ENCODE data around the gene SPRY4. TPM values are rescaled to one million over a fixed set of nuclear protein-coding genes. Genes with fewer than 3 reads are reported as not detected.

The SPRY4 gene
- total RNA-seq, 1 experiment from 2014 or later, result 140 TPM

DNA sequence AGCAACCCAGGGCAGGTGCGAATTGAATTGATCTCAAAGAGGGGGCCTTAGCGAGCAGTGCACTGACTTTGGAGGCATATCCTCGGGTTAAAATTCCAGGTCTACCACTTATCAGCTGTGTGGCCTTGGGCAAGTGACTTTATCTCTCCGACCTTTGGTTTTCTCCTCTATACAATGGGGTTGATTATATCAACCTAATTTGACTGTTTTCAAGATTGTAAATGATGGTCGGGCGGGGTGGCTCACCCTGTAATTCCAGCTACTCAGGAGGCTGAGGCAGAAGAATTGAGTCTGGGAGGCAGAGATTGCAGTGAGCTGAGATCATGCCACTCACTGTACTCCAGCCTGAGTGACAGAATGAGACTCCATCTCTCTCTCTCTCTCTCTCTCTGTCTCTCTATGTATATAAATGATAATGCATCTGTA lies 18.7 kb downstream of the SPRY4 start:
- peak overlapping the region; percentile 75 for H3K27ac Mint-ChIP-seq
- H3K27me3 Mint-ChIP-seq (ENCODE audit: low read depth), result no peaks in the 10 kb centered on the region
- peaks cover 65% of the 10 kb centered on the region for H3K4me1 Mint-ChIP-seq
- H3K36me3 Mint-ChIP-seq, result peaks cover 26% of the 10 kb centered on the region
- no peaks in the 10 kb centered on the region for H3K9me3 Mint-ChIP-seq
- ChIA-PET POLR2A (interaction anchor here (0.6 to 0.7 kb wide), 3 partner anchors 85 to 475 kb away, joined by 3 to 8 read pairs (median 4); no protein-coding TSS in a partner anchor), CTCF (interaction anchor here (0.7 to 1.4 kb wide), 3 partner anchors 12 to 19 kb away, joined by 4 to 11 read pairs (median 5); partner anchors contain the start of gene SPRY4)
- TF ChIP-seq, protein P1, sequence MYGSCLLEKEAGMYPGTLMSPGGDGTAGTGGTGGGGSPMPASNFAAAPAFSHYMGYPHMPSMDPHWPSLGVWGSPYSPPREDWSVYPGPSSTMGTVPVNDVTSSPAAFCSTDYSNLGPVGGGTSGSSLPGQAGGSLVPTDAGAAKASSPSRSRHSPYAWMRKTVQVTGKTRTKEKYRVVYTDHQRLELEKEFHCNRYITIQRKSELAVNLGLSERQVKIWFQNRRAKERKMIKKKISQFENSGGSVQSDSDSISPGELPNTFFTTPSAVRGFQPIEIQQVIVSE (CRISPR knock-in tag; IDR thresholded peaks at IDR 0.05; ENCODE audit: borderline replicate concordance), result no peak
- TF ChIP-seq ZNF219 (CRISPR knock-in tag; IDR thresholded peaks at IDR 0.05; ENCODE audit: borderline replicate concordance) (no peak), TEAD1 (CRISPR knock-in tag; IDR thresholded peaks at IDR 0.05) (no peak), ZNF671 (CRISPR knock-in tag; IDR thresholded peaks at IDR 0.05) (no peak), ZNF263 (CRISPR knock-in tag; IDR thresholded peaks at IDR 0.05; ENCODE audit: low read depth) (no peak), NR3C1 (CRISPR knock-in tag; conservative IDR thresholded peaks at IDR 0.05; ENCODE audit: low read depth) (no peak)
- TF ChIP-seq, protein P2, sequence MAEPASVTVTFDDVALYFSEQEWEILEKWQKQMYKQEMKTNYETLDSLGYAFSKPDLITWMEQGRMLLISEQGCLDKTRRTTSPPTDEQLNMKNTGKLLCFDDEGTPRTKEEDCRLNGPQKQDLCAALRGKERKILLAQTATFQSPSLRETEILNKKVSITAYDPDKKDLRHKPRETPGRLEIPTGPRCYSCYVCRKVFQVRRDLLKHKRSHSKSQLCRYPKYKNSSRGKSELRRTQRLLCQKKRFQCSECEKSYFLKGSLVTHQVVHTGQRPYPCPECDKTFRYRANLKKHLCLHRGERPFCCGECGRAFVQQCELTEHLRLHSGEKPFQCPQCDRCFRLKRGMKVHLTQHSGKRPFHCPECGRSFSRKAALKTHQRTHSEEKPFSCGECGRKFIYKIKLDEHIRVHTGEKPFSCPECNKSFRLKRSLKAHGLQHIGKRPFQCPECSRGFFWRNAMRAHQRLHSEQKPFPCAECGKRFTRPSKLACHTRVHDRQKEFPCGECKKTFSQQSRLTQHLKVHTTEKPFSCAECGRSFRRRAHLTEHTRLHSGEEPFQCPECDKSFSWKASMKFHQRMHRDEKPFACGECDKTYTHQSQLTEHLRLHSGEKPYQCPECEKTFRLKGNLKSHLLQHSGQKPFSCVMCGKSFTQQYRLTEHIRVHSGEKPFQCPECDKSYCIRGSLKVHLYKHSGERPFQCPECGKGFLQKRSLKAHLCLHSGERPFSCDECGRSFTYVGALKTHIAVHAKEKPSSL (CRISPR knock-in tag; conservative IDR thresholded peaks at IDR 0.05), result no peak
- TF ChIP-seq, protein P3, sequence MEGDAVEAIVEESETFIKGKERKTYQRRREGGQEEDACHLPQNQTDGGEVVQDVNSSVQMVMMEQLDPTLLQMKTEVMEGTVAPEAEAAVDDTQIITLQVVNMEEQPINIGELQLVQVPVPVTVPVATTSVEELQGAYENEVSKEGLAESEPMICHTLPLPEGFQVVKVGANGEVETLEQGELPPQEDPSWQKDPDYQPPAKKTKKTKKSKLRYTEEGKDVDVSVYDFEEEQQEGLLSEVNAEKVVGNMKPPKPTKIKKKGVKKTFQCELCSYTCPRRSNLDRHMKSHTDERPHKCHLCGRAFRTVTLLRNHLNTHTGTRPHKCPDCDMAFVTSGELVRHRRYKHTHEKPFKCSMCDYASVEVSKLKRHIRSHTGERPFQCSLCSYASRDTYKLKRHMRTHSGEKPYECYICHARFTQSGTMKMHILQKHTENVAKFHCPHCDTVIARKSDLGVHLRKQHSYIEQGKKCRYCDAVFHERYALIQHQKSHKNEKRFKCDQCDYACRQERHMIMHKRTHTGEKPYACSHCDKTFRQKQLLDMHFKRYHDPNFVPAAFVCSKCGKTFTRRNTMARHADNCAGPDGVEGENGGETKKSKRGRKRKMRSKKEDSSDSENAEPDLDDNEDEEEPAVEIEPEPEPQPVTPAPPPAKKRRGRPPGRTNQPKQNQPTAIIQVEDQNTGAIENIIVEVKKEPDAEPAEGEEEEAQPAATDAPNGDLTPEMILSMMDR (IDR thresholded peaks at IDR 0.05), result no peak
- TF ChIP-seq, protein P4, sequence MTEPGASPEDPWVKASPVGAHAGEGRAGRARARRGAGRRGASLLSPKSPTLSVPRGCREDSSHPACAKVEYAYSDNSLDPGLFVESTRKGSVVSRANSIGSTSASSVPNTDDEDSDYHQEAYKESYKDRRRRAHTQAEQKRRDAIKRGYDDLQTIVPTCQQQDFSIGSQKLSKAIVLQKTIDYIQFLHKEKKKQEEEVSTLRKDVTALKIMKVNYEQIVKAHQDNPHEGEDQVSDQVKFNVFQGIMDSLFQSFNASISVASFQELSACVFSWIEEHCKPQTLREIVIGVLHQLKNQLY (CRISPR knock-in tag; IDR thresholded peaks at IDR 0.05), result no peak
- ATAC-seq (no peak), DNase-seq (ENCODE audit: low spot score) (no peak)
- no peak overlapping the region for H3K4me3 Mint-ChIP-seq

DNA sequence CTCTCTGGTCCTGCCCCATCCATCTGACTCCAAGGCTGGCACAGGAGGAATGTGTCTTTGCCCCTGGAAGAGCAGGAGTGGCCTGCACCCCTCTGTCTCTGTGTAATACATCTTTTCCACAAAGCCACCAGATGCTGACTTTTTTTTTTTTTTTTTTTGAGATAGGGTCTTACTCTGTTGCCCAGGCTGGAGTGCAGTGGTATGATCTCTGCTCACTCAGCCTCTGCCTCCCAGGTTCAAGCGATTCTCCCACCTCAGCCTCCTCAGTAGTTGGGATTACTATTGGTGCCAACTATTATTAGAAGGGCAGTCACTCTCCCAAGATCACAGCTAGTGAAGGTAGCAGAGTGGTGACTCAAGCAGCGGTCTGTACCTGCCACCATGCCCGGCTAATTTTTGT lies 19.6 kb downstream of the SPRY4 start:
- CTCF ChIA-PET, result no interaction called here
- TF ChIP-seq HMGA2 (CRISPR knock-in tag; IDR thresholded peaks at IDR 0.05), result no peak
- peak; percentile 88 for TF ChIP-seq ZNF121 (CRISPR knock-in tag; IDR thresholded peaks at IDR 0.05)
- Mint-ChIP-seq H3K27ac (peak overlapping the region; percentile 66; the same call in 1 of the 2 replicates), H3K36me3 (peaks cover 20% of the 10 kb centered on the region), H3K4me3 (no peak overlapping the region), H3K27me3 (ENCODE audit: low read depth) (no peaks in the 10 kb centered on the region), H3K4me1 (peaks cover 57% of the 10 kb centered on the region), H3K9me3 (no peaks in the 10 kb centered on the region)
- POLR2A ChIA-PET, result interaction anchor here (0.5 kb wide), 1 partner anchor 17 kb away, joined by 3 read pairs; no protein-coding TSS in a partner anchor
- ATAC-seq, result no peak
- no peak for DNase-seq (ENCODE audit: low spot score)

DNA sequence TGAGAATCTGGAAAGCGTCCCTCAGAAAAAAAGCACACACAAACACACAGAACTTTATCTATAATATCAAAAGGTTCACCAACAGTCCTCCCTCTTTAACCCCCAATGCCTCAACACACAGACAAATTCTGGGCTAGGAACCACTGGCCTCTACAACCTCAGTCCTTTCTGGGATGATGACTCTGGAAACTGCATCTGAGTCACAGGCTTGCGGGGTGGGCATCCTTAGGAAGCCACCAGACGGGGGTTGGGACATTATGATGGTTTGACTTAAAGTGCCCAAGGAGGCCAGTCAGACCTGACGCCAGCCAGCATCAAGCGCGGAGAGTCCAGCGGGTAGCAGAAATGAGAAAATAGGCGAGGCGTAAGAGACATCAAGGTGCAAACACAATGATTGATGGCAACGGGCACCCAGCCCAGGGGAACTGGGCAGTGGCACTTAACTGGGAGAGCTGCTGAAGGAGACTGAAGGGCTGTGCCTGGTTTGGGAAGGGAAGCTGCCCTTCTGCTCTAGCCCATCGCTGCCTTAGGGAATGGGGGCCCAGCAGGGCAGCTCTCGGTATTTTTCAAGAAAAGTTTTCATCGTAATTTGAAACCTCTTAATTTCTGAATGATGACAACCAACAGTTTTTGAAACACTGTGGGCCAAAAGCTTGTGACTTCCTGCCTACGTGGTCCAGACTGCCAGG lies 20.7 kb downstream of the SPRY4 start:
- Mint-ChIP-seq H3K4me3 (no peak overlapping the region), H3K36me3 (peaks cover 11% of the 10 kb centered on the region; the same call in 1 of the 2 replicates), H3K9me3 (no peaks in the 10 kb centered on the region), H3K27ac (no peak overlapping the region), H3K27me3 (ENCODE audit: low read depth) (no peaks in the 10 kb centered on the region), H3K4me1 (peaks cover 50% of the 10 kb centered on the region)
- ATAC-seq (no peak), DNase-seq (ENCODE audit: low spot score) (no peak)
- CTCF ChIA-PET, result no interaction called here
- POLR2A ChIA-PET, result interaction anchor here (0.6 to 1.1 kb wide), 2 partner anchors 21 to 35 kb away, joined by 3 to 4 read pairs; partner anchors contain the start of gene SPRY4
- TF ChIP-seq, protein P4 (CRISPR knock-in tag; IDR thresholded peaks at IDR 0.05), result no peak
- TF ChIP-seq SP1 (CRISPR knock-in tag; conservative IDR thresholded peaks at IDR 0.05) (no peak), ZNF396 (CRISPR knock-in tag; IDR thresholded peaks at IDR 0.05; ENCODE audit: borderline replicate concordance) (no peak), JUN (CRISPR knock-in tag; IDR thresholded peaks at IDR 0.05) (no peak), NFYB (CRISPR knock-in tag; conservative IDR thresholded peaks at IDR 0.05; ENCODE audit: low read depth) (no peak), CREM (CRISPR knock-in tag; IDR thresholded peaks at IDR 0.05) (no peak)
- TF ChIP-seq, protein P3 (IDR thresholded peaks at IDR 0.05), result no peak
- TF ChIP-seq, protein P5, sequence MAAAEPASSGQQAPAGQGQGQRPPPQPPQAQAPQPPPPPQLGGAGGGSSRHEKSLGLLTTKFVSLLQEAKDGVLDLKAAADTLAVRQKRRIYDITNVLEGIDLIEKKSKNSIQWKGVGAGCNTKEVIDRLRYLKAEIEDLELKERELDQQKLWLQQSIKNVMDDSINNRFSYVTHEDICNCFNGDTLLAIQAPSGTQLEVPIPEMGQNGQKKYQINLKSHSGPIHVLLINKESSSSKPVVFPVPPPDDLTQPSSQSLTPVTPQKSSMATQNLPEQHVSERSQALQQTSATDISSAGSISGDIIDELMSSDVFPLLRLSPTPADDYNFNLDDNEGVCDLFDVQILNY (CRISPR knock-in tag; IDR thresholded peaks at IDR 0.05), result no peak
- TF ChIP-seq, protein P6, sequence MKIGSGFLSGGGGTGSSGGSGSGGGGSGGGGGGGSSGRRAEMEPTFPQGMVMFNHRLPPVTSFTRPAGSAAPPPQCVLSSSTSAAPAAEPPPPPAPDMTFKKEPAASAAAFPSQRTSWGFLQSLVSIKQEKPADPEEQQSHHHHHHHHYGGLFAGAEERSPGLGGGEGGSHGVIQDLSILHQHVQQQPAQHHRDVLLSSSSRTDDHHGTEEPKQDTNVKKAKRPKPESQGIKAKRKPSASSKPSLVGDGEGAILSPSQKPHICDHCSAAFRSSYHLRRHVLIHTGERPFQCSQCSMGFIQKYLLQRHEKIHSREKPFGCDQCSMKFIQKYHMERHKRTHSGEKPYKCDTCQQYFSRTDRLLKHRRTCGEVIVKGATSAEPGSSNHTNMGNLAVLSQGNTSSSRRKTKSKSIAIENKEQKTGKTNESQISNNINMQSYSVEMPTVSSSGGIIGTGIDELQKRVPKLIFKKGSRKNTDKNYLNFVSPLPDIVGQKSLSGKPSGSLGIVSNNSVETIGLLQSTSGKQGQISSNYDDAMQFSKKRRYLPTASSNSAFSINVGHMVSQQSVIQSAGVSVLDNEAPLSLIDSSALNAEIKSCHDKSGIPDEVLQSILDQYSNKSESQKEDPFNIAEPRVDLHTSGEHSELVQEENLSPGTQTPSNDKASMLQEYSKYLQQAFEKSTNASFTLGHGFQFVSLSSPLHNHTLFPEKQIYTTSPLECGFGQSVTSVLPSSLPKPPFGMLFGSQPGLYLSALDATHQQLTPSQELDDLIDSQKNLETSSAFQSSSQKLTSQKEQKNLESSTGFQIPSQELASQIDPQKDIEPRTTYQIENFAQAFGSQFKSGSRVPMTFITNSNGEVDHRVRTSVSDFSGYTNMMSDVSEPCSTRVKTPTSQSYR (CRISPR knock-in tag; IDR thresholded peaks at IDR 0.05), result no peak

Measured in WTC11 (cell line).